GM11168 (cell line): ENCODE measurements around the gene TRPM5.
"Not testable (repeated sequence)": the region's sequence is repeated elsewhere in the genome, so short reads cannot be mapped to it uniquely, and the experiment has no call there.

ENCODE experiments used
- in situ Hi-C: fragments of 300-500 bp; cut with MboI; formaldehyde crosslinking; loops from one replicate; pipeline ENCODE4 v1.12.0; 2022; ENCODE audit warnings: low sequenced_read_pairs; ENCODE audit not compliant: unreplicated experiment

TRPM5 gene

GRCh38 chr11:2443881-2444820, at the start of gene TRPM5:
Gene TRPM5 (minus strand): TSS chr11:2444514. CDS start chr11:2423036, 21,478 bp downstream.
- in situ Hi-C loops, result no loop called here

GRCh38 chr11:2489083-2489482, 44.8 kb upstream of the TRPM5 start:
- in situ Hi-C loops, result no loop called here

DNA sequence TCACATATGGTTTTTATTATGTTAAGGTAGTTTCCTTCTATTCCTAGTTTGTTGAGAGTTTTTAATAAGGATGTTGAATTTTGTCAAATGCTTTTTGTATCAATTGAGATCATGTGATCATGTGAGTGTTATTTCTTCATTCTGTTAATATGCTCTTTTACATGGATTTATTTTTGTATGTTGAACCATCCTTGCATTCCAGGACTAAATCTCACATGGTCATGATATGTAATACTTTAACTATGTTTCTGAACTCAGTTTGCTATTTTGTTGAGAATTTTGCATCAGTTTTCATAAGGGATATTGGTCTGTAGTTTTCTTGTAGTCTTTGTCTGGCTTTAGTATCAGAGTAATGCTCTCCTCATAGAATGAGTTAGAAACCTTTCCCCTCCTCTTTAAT, 43.7 kb upstream of the TRPM5 start:
- in situ Hi-C loops, result no loop called here

DNA sequence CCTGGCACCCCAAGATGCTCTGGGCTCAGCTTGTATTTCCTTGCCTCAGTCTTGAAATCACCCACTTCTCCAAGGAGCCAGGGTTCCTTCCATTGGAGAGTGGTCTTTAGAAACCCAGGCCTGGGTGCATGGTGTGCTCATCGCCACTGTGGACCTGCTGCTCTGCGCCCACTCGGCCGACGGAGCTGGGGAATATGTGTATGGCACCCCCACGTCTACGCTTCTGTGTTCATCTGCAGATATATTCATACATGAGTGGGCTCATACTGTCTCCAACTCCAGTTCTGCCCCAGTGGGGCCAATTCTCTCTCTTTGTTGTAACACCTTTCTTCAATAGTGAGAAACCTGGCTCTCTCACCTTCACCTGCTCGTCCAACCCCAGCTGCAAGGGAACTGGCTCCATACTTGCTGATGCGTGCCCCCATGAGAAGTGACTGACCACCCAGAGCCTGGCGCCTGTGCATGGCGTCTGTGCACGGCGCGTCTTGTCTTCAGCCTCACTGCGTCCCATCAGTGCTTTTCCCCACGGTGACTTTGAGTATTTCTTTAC, 40.3 kb upstream of the TRPM5 start:
- in situ Hi-C loops, result no loop called here

DNA sequence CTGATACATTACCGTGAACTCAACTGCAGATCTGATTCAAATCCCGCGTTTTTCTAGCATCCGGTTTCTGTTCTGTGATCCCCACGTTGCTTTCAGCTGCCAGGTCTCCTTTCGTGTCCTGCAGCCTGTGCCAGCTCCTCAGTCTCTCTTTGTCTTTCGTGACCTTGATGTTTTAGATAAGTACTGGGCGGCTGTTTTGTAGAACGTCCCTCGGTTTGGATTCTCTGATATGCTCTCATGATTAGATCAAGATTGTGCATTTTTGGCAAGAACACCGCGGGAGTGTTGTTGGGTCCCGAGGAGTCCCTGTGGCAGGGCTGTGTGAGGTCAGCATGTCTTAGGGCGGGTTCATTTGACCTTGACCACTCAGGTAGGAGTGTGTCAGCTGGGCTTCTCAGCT, 39.1 kb upstream of the TRPM5 start:
- in situ Hi-C loops, result no loop called here

DNA sequence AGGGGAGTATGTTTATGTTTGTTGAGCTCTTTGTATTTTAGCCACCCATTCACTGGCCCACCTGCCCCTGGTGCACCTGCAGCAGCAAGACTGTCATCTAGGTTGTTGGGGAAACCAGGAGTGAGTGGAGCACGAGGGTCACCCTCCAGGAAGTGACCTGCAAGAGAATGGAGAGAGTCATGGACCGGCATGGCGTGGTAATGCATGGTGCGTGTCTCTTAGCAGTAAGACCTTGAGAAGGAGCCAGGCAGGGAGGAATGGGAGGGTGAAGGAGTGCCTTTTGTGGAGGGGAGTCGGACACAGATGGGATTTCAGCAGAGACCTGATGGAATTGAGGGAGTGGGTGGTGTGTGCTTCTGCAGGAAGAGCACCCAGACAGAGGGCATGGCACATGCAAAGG, 38.4 kb upstream of the TRPM5 start:
- in situ Hi-C loops, result no loop called here

DNA sequence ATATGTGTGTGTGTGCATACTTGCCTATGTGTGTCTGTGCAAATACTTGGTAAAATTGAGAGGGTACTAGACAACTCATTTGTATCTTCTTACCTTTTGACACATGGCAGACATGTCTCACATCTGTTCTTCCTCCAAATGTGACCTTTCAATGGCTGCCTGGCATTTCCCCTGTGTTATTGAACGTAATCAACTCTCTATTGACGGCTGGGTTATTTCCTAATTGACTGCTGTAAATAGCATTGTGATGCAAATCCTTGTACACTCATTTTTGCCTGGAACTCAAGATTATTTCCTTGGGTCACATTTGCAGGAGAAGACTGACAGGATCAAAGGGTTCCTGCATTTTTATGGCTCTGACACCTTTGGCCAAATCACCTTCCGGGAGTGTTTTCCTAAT, 37.9 kb upstream of the TRPM5 start:
- in situ Hi-C loops, result no loop called here

GRCh38 chr11:2481253-2481652, 36.9 kb upstream of the TRPM5 start:
- in situ Hi-C loops, result no loop called here

- in situ Hi-C loops, result no loop called here
Observed at GRCh38 chr11:2480874-2481220, 36.5 kb upstream of the TRPM5 start.

DNA sequence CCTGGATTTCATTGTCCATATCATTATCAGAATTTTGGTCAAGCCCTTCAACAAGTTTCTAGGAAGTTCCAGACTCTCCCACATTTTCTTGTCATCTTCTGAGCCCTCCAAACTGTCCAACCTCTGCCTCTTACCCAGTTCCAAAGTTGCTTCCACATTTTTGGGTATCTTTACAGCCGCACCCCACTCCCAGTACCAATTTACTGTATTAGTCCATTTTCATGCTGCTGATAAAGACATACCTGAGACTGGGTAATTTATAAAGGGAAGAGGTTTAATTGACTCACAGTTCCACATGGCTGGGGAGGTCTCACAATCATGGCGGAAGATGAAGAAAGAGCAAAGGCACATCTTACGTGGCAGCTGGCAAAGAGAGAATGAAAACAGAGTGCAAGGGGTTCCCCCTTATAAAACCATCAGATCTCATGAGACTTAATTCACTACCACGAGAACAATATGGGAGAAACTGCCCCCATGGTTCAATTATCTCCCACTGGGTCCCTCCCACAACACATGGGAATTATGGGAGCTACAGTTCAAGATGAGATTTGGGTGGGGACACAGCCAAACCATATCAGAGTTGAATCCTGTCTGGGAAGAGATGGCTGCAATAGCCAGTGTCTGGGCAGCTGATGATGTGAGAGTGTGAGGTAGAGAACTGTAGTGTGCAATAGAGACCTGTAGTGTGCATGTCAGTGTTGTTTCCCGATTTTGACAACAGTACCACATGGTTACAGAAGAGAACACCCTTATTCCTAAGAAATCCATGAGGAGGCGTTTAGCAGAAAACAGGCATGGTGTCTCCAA, 36.0 kb upstream of the TRPM5 start:
- in situ Hi-C loops, result not testable (repeated sequence)

- in situ Hi-C loops, result no loop called here
Observed at GRCh38 chr11:2477936-2478335, 33.6 kb upstream of the TRPM5 start.

GRCh38 chr11:2477254-2477653, 32.9 kb upstream of the TRPM5 start:
- in situ Hi-C loops, result no loop called here

GRCh38 chr11:2475136-2475918, 31.0 kb upstream of the TRPM5 start:
- in situ Hi-C loops, result no loop called here

DNA sequence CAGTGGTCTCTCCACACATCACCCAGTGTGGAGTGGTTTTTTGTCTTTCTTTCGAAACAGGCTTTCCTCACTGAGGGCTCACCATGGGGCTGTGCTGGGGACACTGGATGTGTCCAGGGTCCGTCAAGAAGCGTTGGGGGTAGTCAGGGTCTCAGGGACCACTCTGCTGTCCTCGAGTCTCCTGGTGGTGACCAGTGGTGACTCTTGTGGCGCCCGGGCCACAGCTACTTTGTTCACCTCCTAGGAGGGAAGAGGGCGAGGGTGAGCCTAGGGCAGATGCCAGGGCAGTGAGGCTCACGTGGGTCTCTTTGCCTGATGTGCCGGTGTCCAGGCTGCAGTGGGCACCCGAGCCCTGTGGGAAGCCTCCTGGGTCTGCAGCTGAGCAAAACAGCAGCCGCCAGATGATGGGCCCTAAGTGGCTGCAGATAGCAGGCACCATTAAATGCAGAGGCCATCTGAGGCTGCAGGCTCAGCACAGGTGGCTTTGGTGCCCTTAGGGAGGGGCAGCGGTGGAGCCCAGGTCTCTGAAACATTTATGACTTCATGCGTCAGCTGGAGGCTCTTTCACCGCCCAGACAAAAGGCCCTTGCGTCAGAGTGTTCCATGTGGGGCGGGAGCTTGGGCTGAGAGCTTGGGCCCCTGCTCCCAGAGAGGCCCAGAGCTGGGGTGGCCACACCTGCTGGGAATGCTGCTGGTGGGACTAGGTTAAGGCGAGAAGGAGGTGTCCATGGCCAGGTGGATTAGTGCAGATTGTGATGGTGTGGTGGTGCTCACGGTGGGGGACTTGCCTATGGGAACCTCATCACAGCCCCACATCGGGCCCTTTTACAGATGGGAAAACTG, 30.0 kb upstream of the TRPM5 start:
- in situ Hi-C loops, result no loop called here

- in situ Hi-C loops, result no loop called here
Observed at GRCh38 chr11:2473361-2474058, 29.2 kb upstream of the TRPM5 start.

DNA sequence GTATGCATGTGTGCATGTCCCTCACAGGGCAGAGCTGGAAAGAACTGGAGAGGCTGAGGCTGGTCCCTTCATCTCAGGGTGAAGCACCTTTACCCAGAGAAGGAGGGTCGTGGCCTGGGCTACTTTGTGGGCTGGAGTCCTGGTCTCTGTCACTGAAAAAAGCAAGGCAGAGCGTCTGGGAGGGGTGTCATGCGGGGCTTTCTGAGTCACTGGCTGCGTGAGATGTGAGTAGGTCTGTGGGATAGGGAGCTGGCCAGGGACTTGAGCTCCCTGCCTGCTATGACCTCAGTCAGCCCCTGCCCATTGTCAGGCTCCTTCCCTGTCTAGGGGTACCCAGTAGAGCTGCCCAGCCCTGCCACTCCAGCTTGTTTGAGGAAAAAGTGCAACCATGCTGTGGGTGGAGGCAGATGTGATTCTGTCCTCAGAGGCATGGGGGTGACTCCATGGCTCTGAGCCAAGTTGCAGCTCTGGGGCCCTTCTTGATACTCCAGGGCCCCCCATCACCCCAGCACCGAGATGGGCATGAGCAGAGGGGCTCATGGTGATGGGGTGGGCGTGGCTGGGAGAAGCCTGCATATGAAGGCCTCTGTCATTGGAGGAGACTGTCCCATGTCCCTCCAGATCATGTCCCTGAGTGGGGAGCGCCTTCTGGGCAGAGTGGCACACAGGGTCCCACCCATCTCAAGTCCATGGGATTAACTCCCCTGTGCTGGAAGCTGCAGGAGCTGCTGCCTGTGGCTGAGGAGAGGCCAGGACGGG, 28.3 kb upstream of the TRPM5 start:
- in situ Hi-C loops, result no loop called here

- in situ Hi-C loops, result no loop called here
Observed at GRCh38 chr11:2471804-2472096, 27.4 kb upstream of the TRPM5 start.

GRCh38 chr11:2471048-2471803, 26.9 kb upstream of the TRPM5 start:
- in situ Hi-C loops, result no loop called here
